Activated T-cell treated with anti-CD3 and anti-CD28 coated beads, Interleukin-2, amount 50 U/mL, for 48 hours (primary cell): ENCODE measurements around the gene CFAP90.

Source experiments
- DNase-seq, 2 experiments: peaks; one replicate each; pipeline ENCODE4 v3.0.0-alpha.2; 2020

The CFAP90 gene

GRCh38 chr5:7850395-7851239, at the start of gene CFAP90:
Gene CFAP90, minus strand, starts transcription at chr5:7851133. Its CDS starts 112 bp downstream, at chr5:7851021.
- no peak for DNase-seq

DNA sequence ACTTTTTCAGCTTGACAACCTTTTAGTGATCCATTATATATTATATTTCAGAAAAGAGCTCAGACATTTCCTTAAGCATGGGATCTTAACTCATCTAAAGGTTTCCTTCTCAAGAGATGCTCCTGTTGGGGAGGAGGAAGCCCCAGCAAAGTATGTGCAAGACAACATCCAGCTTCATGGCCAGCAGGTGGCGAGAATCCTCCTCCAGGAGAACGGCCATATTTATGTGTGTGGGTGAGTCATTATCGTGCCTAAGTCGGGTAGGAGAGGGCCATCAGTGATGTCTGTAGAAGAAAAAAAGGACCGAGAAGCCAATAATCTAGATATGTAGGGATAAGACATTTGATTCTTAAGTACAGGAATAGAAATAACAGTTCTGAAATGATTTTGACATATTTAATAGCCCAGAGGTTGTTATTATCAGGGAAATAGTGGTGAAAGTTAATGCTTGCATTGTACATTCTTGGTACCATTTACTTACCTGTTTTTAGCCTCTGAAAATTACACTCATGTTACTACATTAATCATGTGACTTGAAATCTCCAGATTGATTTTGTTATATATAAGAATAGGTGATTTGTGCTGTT, 46.2 kb upstream of the CFAP90 start:
- DNase-seq = peak in 1 of 2 experiments; percentile 59

DNA sequence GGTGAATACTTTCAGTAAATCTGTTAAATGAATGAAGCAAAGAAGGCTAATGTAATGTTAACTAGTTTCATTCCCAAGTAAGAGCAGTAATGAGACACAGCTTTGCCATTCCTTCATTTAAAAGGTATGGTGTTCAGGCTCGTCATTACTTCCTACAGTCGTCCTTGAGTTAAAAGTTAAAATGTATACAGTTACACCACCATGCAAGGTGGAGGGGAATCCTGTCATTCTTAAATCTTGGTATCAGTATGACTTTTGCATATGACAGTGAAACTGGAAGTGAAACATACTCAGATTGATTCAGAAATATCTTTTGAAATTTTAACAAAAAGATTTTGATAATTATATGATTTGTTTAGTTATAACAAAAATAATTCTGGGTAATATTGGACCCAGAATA, 43.9 kb upstream of the CFAP90 start:
- no peak for DNase-seq

GRCh38 chr5:7894439-7894838, 43.5 kb upstream of the CFAP90 start:
- DNase-seq = no peak

DNA sequence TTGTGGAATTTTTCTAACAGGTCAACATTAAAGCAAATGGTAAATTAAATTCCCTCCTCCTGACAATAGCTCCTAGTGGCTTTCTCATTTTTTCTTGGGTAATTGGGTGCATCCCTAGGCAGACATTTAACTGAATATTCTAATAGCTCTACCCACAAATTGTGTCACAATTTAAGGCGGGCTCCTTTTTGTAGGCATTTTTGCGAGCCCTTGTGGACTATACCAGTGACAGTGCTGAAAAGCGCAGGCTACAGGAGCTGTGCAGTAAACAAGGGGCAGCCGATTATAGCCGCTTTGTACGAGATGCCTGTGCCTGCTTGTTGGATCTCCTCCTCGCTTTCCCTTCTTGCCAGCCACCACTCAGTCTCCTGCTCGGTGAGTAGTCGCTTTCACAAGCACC, 38.0 kb upstream of the CFAP90 start:
- no peak for DNase-seq

DNA sequence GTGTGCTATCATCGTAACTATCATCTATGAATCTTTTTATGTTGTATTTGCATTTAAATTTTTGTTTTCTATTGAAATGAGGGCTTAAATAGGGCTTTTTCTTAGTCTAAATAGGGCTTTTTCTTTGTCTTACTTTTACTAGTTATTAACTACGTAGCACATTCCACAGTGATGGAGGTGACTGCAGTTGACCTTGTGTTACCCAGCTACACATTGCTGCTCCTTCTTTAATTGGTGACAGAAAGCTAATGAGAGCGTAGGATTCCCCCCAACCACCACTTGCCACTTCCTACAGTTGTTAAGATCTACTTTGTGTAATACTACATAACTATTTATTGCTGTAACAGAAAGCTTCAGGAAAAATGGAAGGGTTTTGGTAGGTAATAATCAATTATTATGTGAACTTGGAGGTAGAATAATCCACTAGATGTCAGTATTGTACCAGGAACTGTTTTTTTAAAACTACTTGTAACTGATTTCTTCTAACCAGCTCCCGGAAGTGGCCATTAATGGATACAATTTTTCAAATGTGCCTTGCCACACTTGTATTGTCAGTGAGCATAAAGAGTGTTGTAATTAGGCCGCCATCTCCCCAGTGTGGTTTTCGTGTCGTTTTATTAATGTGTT, 36.0 kb upstream of the CFAP90 start:
- DNase-seq = no peak

DNA sequence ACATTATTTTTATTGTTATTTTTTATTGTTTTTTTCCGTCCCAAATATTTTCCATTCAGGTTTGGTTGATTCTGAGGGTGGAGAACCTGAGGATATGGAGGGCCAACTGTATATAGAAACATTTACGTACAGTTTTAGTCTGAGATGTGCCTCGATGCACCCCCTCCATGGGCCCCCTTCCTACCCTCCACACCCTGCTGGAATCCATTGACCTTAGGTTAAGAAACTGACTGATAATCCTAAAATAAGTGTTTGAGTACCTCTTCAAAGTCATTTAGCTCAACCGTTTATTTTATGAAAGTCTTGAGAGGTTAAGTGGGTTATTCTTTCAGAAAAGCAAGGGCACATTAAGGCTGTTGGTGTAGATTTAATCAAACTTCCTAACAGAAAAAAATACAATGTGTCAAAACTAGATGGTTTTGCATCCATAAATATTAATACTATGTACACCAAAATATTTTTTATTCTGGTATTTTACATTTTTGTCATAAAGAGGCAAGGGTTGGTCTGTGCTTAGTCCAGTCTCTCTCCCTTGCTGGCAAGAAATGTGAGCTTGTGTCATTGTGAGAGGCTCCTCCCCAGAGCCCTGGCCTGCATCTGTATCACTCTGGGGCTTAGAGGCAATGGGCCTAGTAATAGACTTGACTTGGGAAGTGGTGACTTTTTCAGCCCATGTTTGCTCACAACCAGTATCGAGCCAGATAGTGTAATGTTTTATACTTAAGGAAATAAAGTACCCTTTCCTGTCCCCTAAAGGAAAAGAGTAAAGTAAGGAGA, 33.7 kb upstream of the CFAP90 start:
- no peak for DNase-seq

DNA sequence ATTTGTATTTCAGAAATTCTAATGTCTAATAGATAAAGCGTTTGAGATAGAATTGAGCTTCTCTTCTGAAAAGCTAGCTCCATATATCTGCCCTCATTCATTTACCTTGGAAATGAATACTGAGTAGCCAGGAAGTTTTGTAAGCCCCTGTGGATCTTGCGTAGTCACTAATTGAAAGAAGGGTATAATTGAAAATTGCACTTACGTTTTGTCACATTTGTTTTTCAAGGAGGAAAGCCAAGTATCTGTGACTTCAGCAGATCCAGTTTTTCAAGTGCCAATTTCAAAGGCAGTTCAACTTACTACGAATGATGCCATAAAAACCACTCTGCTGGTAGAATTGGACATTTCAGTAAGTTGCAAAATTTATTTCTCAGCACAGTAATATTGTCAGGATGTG, 32.0 kb upstream of the CFAP90 start:
- no peak for DNase-seq

GRCh38 chr5:7881816-7882215, 30.9 kb upstream of the CFAP90 start:
- DNase-seq = no peak

DNA sequence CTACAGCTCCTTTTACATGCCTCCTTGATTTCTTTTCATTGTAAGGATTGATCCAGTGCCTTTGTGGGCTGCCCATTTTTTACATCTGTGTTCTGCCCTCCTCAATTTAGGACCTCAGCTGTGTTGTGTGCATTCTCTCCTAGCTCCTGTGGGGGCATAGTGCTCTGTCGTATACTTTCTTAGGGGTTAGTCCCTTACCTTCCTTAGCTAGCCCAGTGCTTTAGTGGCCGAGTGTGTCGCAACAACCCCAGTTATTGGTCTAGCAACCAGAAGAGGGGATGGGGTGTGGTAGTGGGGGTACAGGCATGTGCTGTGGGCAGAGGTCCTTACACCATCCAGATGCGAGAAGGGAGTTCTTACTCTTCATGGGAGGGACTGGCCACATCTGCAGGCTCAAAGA, 30.2 kb upstream of the CFAP90 start:
- DNase-seq = no peak

DNA sequence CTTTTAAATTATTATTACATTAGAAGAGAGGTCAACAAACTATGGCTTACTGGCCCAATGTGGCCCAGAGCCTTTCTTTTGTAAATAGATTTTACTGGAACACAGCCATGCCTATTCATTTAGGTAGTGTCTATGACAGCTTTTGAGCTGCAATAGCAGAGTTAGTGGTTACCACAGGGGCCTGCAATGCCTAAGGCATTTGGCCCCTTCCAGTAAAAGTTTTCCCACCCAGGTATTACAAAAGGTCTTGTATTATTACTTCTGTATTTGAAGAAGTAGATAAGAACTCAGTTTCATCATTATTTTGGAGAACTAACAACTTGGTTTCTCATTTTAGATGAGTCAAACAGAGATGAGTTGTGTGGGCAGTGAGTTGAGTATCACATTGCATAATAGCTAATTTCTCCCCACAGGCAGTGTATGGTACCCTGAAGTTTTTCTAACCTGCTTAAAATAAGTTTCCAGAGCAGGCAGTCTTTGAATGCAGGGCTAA, 27.5 kb upstream of the CFAP90 start:
- DNase-seq = no peak

DNA sequence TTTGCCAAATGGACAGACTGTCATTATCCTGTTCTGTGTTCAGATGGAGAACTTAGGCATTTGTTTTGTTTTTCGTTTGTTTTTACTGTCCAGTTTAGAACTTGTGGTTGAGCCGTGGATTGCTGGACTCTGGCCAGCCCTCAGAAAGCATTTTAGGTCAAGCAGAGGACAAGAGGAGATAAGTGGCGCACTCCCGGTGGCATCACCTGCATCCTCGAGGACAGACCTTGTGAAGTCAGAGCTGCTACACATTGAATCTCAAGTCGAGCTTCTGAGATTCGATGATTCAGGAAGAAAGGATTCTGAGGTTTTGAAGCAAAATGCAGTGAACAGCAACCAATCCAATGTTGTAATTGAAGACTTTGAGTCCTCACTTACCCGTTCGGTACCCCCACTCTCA, 26.9 kb upstream of the CFAP90 start:
- no peak for DNase-seq

DNA sequence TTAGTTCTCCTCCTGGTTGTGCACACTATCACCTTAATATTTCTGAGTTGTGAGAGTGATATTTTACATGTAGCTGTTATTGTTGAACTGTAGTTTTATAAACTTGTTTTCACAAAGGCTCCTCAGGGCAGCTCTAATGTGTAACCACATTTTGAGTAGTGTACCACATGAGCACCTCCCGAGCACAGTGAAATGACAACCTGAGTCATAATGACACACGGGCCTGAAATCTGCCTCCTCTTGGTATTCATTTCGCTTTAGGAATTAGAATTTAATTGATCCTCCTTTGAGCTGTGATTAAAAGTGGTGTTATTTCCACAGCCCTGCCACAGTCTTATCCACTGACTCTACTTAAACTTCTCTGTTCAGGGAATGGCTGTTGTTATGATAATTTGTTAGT, 25.9 kb upstream of the CFAP90 start:
- peak in 1 of 2 experiments; percentile 45 for DNase-seq

- no peak for DNase-seq
Observed at GRCh38 chr5:7875151-7875550, 24.2 kb upstream of the CFAP90 start.

DNA sequence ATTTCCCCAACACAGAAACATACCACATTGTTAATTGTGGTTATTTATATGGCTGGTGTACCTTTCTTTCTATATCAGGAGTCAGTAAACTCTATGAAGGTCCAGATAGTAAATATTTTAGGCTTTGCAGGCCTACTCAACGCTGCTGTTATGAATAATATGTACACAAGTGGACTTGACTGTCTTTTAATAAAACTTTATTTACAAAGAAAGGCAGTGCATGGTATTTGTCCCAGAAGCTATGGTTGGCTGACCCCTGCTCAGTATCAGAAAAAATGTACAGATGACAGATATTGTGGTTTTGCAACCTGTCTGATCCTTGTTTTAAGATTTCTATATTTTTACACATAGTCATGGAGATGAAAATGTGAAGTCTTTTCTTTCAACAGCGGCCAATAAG, 23.7 kb upstream of the CFAP90 start:
- no peak for DNase-seq

GRCh38 chr5:7873216-7873615, 22.3 kb upstream of the CFAP90 start:
- peak; percentile 59 to 60 for DNase-seq

- DNase-seq = no peak
Observed at GRCh38 chr5:7872517-7873130, 21.7 kb upstream of the CFAP90 start.

DNA sequence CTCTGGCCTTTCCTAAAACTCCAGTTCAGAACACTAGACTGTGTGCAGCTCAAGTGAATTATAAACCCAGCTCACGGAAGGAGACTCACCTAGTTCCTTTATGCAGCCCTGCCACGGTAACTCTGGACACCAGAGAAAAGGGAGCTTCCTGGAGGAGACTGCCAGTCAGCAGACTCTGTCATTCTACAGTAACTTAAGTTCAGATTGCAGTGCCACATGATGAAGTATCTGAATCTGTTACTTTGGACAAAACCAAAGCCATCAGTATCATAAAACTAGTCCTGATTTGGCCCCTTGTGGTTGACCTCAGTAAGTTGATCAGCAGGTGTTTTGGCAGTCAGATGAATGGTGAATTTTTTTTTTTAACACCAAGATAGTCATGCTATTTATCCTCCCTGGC, 20.7 kb upstream of the CFAP90 start:
- DNase-seq = no peak

GRCh38 chr5:7869474-7870136, 18.7 kb upstream of the CFAP90 start:
- peak in 1 of 2 experiments; percentile 57 for DNase-seq

GRCh38 chr5:7868773-7869473, 18.0 kb upstream of the CFAP90 start, which contains the start of the genes FASTKD3 and MTRR:
Gene FASTKD3, minus strand, starts transcription at chr5:7869031. Its CDS starts 948 bp downstream, at chr5:7868083.
Gene MTRR, plus strand, starts transcription at chr5:7869148. Its CDS starts 1,647 bp downstream, at chr5:7870795.
- DNase-seq = peak; percentile 89 to 92

DNA sequence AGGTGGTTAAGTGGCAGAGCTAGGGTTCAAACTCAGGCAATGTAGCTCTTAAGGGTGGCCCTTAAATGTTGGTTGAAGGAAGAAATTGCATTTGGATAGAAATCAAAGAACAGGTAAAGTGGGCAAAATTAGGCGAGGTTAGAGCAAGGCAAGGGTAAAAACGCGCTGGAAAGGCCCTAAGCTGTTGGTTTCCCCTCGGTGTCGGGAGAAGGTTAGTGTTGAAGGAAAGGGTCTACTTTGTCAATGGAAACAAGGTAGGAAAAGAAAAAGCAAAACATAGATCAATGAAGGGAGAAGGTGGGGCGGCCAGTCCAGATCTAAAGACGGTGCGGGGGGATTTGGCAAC, 17.5 kb upstream of the CFAP90 start:
- no peak for DNase-seq
